CD14-positive monocyte (primary cell): ENCODE results near the gene TPSG1. TPM values are rescaled to one million over a fixed set of nuclear protein-coding genes. Genes with fewer than 3 reads are reported as not detected.

Experiments used
- DNase-seq, 3 donors: peaks; one replicate each; pipeline ENCODE4 v3.0.0-alpha.2; 2011 to 2022
- H2AFZ ChIP-seq: 2 replicates; pipeline ENCODE4 v1.6.0; 2012; ENCODE audit warnings: mild to moderate bottlenecking, low read depth, low read length, inconsistent platforms; ENCODE audit not compliant: insufficient read depth, poor library complexity, severe bottlenecking
- H3K27ac ChIP-seq, 2 donors: 1 replicate in 1 of 2; 2 replicates in 1 of 2; pipeline ENCODE4 v1.5.1; 2012 to 2013; ENCODE audit warnings: low read length in 2 of 2, control low read depth in 1 of 2, inconsistent platforms in 1 of 2, low read depth in 1 of 2, mild to moderate bottlenecking in 1 of 2
- H3K27me3 ChIP-seq, 2 donors: one replicate each; pipeline versions ENCODE4 v1.6.0 to v1.6.1; 2011 to 2013; ENCODE audit warnings: low read length in 2 of 2; ENCODE audit not compliant: control insufficient read depth in 2 of 2, insufficient read depth in 2 of 2
- H3K36me3 ChIP-seq, 2 donors: replicated peaks in 1 of 2; 1 replicate in 1 of 2; 2 replicates in 1 of 2; pipeline versions ENCODE4 v1.5.1 to v1.6.1; 2012 to 2013; ENCODE audit warnings: low read length in 2 of 2, control low read depth in 1 of 2, inconsistent platforms in 1 of 2, mild to moderate bottlenecking in 1 of 2; ENCODE audit not compliant: insufficient read depth in 2 of 2, control insufficient read depth in 1 of 2
- H3K4me1 ChIP-seq, 2 donors: 1 replicate in 1 of 2; 2 replicates in 1 of 2; pipeline versions ENCODE4 v1.5.1 to v1.6.1; 2012 to 2013; ENCODE audit warnings: low read length in 2 of 2, control low read depth in 1 of 2, inconsistent platforms in 1 of 2, mild to moderate bottlenecking in 1 of 2, moderate library complexity in 1 of 2; ENCODE audit not compliant: insufficient read depth in 2 of 2, control insufficient read depth in 1 of 2
- H3K4me2 ChIP-seq: replicated peaks from 2 replicates; pipeline ENCODE3; 2012; ENCODE audit warnings: low read length, moderate library complexity, mild to moderate bottlenecking; ENCODE audit not compliant: poor library complexity, severe bottlenecking; ENCODE audit errors: extremely low read depth
- H3K4me3 ChIP-seq, 3 experiments: fragments of 200-600 bp in 1 of 3; sonication (generic) in 1 of 3; replicated peaks in 1 of 3; 1 replicate in 2 of 3; 2 replicates in 1 of 3; pipeline ENCODE4 v1.5.1; 2011 to 2013; ENCODE audit warnings: low read length in 3 of 3, mild to moderate bottlenecking in 3 of 3, control low read depth in 2 of 3, low read depth in 2 of 3, inconsistent platforms in 1 of 3, moderate library complexity in 1 of 3
- H3K79me2 ChIP-seq: 2 replicates; pipeline ENCODE4 v1.6.0; 2012; ENCODE audit warnings: mild to moderate bottlenecking, control low read depth, inconsistent platforms, low read length, moderate library complexity; ENCODE audit not compliant: insufficient read depth
- H3K9ac ChIP-seq: 2 replicates; pipeline ENCODE4 v1.6.0; 2017; ENCODE audit warnings: low read length, mild to moderate bottlenecking; ENCODE audit not compliant: insufficient read depth, poor library complexity, severe bottlenecking
- H3K9me3 ChIP-seq, 2 donors: replicated peaks in 1 of 2; 1 replicate in 1 of 2; 2 replicates in 1 of 2; pipeline versions ENCODE4 v1.5.1 to v1.6.1; 2012 to 2013; ENCODE audit warnings: low read length in 2 of 2, control low read depth in 1 of 2; ENCODE audit not compliant: control insufficient read depth in 1 of 2, insufficient read depth in 1 of 2
- H4K20me1 ChIP-seq: 2 replicates; pipeline ENCODE4 v1.6.0; 2012; ENCODE audit warnings: mild to moderate bottlenecking, low read length, control low read depth, moderate library complexity; ENCODE audit not compliant: insufficient read depth
- H3K27ac Mint-ChIP-seq, 7 donors: one replicate each; pipeline ENCODE4 v1.8.0; 2020; ENCODE audit warnings: mild to moderate bottlenecking in 7 of 7, mixed read lengths in 7 of 7, moderate library complexity in 6 of 7, inconsistent platforms in 2 of 7
- H3K27me3 Mint-ChIP-seq, 3 donors: one replicate each; pipeline ENCODE4 v1.8.0; 2021 to 2022; ENCODE audit warnings: low read depth in 3 of 3, mild to moderate bottlenecking in 3 of 3, mixed read lengths in 3 of 3, moderate library complexity in 3 of 3, inconsistent platforms in 1 of 3
- H3K36me3 Mint-ChIP-seq, 2 donors: one replicate each; pipeline ENCODE4 v1.8.0; 2020; ENCODE audit warnings: mixed read lengths in 2 of 2, inconsistent platforms in 1 of 2, mild to moderate bottlenecking in 1 of 2
- H3K4me1 Mint-ChIP-seq: one replicate; pipeline ENCODE4 v1.8.0; 2020; ENCODE audit warnings: mild to moderate bottlenecking, mixed read lengths
- H3K4me3 Mint-ChIP-seq, 2 donors: one replicate each; pipeline ENCODE4 v1.8.0; 2020; ENCODE audit warnings: mild to moderate bottlenecking in 2 of 2, mixed read lengths in 2 of 2, moderate library complexity in 1 of 2
- H3K9me3 Mint-ChIP-seq, 7 donors: one replicate each; pipeline ENCODE4 v1.8.0; 2020 to 2022; ENCODE audit warnings: mixed read lengths in 7 of 7, mild to moderate bottlenecking in 6 of 7, moderate library complexity in 6 of 7, inconsistent platforms in 2 of 7
- WGBS: methylation state at CpG from one replicate; pipeline ENCODE4 v1.1.5; 2013; ENCODE audit warnings: missing lambda C conversion rate; ENCODE audit not compliant: insufficient coverage; 5-methylcytosine and 5-hydroxymethylcytosine counted together
- intact Hi-C, 2 donors: fragments of 100-400 bp; cut with micrococcal nuclease; formaldehyde crosslinking; loops; one replicate each; pipeline versions ENCODE4 v1.15.0 to v1.15.1; 2023
- polyA plus RNA-seq, 3 donors: library from polyadenylated mRNA; depleted of rRNA in 1 of 3; unstranded in 2 of 3; stranded (reverse) in 1 of 3; fragments of 300-500 nt in 2 of 3; fragments of >200 nt in 1 of 3; fragmentation: Illumina TruSeq in 2 of 3; gene quantifications; 1 replicate in 2 of 3; 2 replicates in 1 of 3; pipeline ENCODE4 v1.2.3, GENCODE V29; 2012 to 2021
- TF ChIP-seq, protein P1 (sequence below): fragments of 200-600 bp; IDR thresholded peaks from one replicate; pipeline ENCODE4 v1.8.0; 2022; ENCODE audit warnings: antibody characterized with exemption, mild to moderate bottlenecking

Gene TPSG1
- polyA plus RNA-seq, 3 donors = not detected

DNA sequence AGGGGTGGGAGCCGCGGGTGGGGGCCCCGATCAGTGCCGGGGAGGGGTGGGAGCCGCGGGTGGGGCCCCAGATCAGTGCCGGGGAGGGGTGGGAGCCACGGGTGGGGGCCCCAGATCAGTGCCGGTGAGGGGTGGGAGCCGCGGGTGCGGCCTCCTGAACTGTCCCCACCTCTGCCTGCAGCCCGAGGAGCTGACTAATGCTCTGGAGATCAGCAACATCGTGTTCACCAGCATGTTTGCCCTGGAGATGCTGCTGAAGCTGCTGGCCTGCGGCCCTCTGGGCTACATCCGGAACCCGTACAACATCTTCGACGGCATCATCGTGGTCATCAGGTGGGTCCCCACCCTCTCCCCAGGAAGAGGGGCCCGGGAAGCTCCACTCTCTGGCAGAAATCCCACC lies 20.1 kb downstream of the TPSG1 start:
- H3K27me3 ChIP-seq = no peaks in the 10 kb centered on the region
- WGBS = 89% methylated on average over 15 of the region's 21 CpGs

DNA sequence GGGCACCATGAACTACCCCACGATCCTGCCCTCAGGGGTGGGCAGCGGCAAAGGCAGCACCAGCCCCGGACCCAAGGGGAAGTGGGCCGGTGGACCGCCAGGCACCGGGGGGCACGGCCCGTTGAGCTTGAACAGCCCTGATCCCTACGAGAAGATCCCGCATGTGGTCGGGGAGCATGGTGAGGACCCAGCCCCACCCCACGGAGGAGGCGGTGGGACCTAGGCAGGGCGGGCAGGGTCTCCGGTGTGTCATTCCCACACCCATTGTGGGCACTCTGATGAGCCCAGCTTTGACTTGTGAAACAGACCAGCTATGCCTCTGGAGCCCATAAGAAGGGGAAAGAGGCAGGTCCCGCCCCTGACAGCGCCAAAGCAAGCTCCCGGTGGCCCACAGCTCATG lies 22.8 kb downstream of the TPSG1 start:
- H3K4me3 Mint-ChIP-seq = no peak overlapping the region
- no peaks in the 10 kb centered on the region for H3K79me2 ChIP-seq
- no peaks in the 10 kb centered on the region for H4K20me1 ChIP-seq
- no peak overlapping the region for H3K27ac ChIP-seq
- intact Hi-C loops = no loop called here
- no peak overlapping the region for H3K9ac ChIP-seq
- H3K4me2 ChIP-seq = no peak overlapping the region
- H3K9me3 ChIP-seq = peaks cover 0 to 6% of the 10 kb centered on the region in 2 donors
- no peaks in the 10 kb centered on the region for H3K27me3 Mint-ChIP-seq
- no peak overlapping the region for H2AFZ ChIP-seq
- H3K9me3 Mint-ChIP-seq = peaks cover 2 to 17% (median 9%) of the 10 kb centered on the region in 7 donors
- 90% methylated on average over 11 of the region's 18 CpGs for WGBS
- H3K4me3 ChIP-seq = no peak overlapping the region
- DNase-seq = no peak
- TF ChIP-seq, protein P1, sequence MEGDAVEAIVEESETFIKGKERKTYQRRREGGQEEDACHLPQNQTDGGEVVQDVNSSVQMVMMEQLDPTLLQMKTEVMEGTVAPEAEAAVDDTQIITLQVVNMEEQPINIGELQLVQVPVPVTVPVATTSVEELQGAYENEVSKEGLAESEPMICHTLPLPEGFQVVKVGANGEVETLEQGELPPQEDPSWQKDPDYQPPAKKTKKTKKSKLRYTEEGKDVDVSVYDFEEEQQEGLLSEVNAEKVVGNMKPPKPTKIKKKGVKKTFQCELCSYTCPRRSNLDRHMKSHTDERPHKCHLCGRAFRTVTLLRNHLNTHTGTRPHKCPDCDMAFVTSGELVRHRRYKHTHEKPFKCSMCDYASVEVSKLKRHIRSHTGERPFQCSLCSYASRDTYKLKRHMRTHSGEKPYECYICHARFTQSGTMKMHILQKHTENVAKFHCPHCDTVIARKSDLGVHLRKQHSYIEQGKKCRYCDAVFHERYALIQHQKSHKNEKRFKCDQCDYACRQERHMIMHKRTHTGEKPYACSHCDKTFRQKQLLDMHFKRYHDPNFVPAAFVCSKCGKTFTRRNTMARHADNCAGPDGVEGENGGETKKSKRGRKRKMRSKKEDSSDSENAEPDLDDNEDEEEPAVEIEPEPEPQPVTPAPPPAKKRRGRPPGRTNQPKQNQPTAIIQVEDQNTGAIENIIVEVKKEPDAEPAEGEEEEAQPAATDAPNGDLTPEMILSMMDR = no peak
- no peaks in the 10 kb centered on the region for H3K27me3 ChIP-seq
- no peak overlapping the region for H3K27ac Mint-ChIP-seq
- no peaks in the 10 kb centered on the region for H3K36me3 Mint-ChIP-seq
- no peaks in the 10 kb centered on the region for H3K36me3 ChIP-seq
- no peaks in the 10 kb centered on the region for H3K4me1 ChIP-seq
- no peaks in the 10 kb centered on the region for H3K4me1 Mint-ChIP-seq

More for the DNA sequence above, 20.1 kb downstream of the TPSG1 start:
- intact Hi-C loops = no loop called here
- peaks cover 0 to 6% (median 2%) of the 10 kb centered on the region in 7 donors for H3K9me3 Mint-ChIP-seq
- no peak overlapping the region for H3K9ac ChIP-seq
- no peak overlapping the region for H3K4me2 ChIP-seq
- no peak overlapping the region for H3K4me3 Mint-ChIP-seq
- H4K20me1 ChIP-seq = no peaks in the 10 kb centered on the region
- H3K4me1 Mint-ChIP-seq = no peaks in the 10 kb centered on the region
- TF ChIP-seq, protein P1 = no peak
- H3K9me3 ChIP-seq = peaks cover 0 to 2% of the 10 kb centered on the region in 2 donors
- H3K36me3 ChIP-seq = no peaks in the 10 kb centered on the region
- H3K79me2 ChIP-seq = no peaks in the 10 kb centered on the region
- no peak overlapping the region for H3K4me3 ChIP-seq
- H3K27me3 Mint-ChIP-seq = no peaks in the 10 kb centered on the region
- H3K27ac Mint-ChIP-seq = no peak overlapping the region
- H2AFZ ChIP-seq = no peak overlapping the region
- no peak for DNase-seq
- no peaks in the 10 kb centered on the region for H3K4me1 ChIP-seq
- no peak overlapping the region for H3K27ac ChIP-seq
- no peaks in the 10 kb centered on the region for H3K36me3 Mint-ChIP-seq
